ENCODE measurements around the gene ZNF622. TPM values are rescaled to one million over a fixed set of nuclear protein-coding genes. Genes with fewer than 3 reads are reported as not detected.

ZNF622 gene
- total RNA-seq, 3 donors from 2014 or later (not counting 1 experiment from before 2014, with no cell fraction given) = 36.3 to 45.9 (median 42.9) TPM

DNA sequence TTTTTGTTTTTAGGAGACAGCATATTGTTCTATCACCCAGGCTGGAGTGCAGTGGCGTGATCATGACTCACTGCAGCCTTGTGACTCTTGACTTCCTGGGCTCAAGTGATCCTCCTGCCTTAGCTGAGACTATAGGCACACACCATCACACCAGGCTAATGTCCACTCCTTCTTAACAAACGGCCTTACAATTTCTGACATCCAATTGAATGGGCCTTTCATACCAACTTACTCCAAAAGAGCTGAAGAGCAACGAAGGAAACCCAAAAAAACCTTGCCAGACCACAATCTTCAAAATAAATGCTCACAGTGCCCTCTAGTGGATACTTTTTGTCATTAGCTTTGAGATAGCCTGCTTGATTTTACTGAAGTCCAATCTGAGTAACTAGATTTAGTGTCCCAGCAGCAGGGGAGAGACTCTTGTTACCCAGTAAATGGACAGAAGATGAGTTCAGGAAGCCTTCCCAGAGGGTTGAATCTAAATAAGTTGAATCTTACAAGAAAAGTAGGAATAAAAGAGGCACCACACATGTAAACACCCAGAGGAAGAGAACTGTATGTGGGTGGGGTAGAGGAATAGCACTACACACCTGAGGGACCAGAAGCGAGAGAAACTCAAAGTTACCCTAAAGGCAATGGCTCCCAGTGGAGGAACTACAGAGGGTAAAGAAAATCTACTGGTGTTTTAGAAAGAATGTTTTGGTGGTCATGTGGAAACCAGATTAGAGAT, 9.3 kb downstream of the ZNF622 start:
- Mint-ChIP-seq H3K36me3 (peaks cover 34% of the 10 kb centered on the region), H3K4me3 (peak overlapping the region; percentile 62), H3K4me1 (peaks cover 67 to 69% of the 10 kb centered on the region in 2 donors), H3K27ac (peak overlapping the region; percentile 88 to 96), H3K27me3 (ENCODE audit: low read depth in 2 of 2) (no peaks in the 10 kb centered on the region), H3K9me3 (no peaks in the 10 kb centered on the region)
- TF ChIP-seq, protein P1, sequence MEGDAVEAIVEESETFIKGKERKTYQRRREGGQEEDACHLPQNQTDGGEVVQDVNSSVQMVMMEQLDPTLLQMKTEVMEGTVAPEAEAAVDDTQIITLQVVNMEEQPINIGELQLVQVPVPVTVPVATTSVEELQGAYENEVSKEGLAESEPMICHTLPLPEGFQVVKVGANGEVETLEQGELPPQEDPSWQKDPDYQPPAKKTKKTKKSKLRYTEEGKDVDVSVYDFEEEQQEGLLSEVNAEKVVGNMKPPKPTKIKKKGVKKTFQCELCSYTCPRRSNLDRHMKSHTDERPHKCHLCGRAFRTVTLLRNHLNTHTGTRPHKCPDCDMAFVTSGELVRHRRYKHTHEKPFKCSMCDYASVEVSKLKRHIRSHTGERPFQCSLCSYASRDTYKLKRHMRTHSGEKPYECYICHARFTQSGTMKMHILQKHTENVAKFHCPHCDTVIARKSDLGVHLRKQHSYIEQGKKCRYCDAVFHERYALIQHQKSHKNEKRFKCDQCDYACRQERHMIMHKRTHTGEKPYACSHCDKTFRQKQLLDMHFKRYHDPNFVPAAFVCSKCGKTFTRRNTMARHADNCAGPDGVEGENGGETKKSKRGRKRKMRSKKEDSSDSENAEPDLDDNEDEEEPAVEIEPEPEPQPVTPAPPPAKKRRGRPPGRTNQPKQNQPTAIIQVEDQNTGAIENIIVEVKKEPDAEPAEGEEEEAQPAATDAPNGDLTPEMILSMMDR (IDR thresholded peaks at IDR 0.05) = peak; percentile 79
- 36% methylated on average over 4 of the region's 4 CpGs for WGBS (ENCODE audit: insufficient coverage)
- Histone ChIP-seq H3K36me3 (ENCODE audit: control insufficient read depth, insufficient read depth, low read length) (peaks cover 82% of the 10 kb centered on the region), H3K27ac (ENCODE audit: low read length) (peak overlapping the region; percentile 2), H3K27me3 (ENCODE audit: control insufficient read depth, insufficient read depth, low read length) (no peaks in the 10 kb centered on the region), H3K4me1 (ENCODE audit: control insufficient read depth, insufficient read depth, low read length) (peaks cover 6% of the 10 kb centered on the region), H3K4me3 (ENCODE audit: low read length) (no peak overlapping the region), H3K9me3 (ENCODE audit: control insufficient read depth, insufficient read depth, low read length) (no peaks in the 10 kb centered on the region)
- DNase-seq (peak; percentile 42 to 83), ATAC-seq (peak; percentile 82 to 91 (median 82))
- intact Hi-C loops (cut with micrococcal nuclease) = loop anchor here (5.0 kb wide), 1 partner anchor 1349 kb away; no protein-coding TSS in a partner anchor

DNA sequence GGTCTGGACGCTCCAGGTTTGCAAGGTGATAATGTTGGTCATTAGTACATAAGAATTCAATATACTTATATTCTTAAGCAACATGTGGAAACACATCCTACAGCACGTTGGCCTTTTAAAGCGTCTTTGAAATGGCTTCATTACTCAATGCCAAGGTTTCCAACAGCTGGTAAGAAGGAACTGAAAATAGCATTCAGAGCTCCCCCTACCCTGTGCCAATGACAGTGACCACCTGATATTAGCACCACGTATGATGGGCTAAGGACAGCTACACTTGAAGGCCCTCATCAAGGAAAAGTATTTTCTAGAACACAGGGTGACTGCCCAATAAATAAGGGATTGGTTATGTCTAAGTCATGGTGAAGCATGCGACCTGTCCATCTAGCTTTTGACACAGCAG, 9.9 kb downstream of the ZNF622 start:
- peak in 1 of 3 donors; percentile 8 for ATAC-seq
- H3K9me3 ChIP-seq (ENCODE audit: control insufficient read depth, insufficient read depth, low read length) = no peaks in the 10 kb centered on the region
- Mint-ChIP-seq H3K4me3 (peak overlapping the region; percentile 62), H3K9me3 (no peaks in the 10 kb centered on the region), H3K36me3 (peaks cover 29% of the 10 kb centered on the region), H3K27me3 (ENCODE audit: low read depth in 2 of 2) (no peaks in the 10 kb centered on the region), H3K4me1 (peaks cover 61 to 63% of the 10 kb centered on the region in 2 donors), H3K27ac (peak overlapping the region; percentile 88 to 96)
- H3K4me3 ChIP-seq (ENCODE audit: low read length) = no peak overlapping the region
- TF ChIP-seq, protein P1 (IDR thresholded peaks at IDR 0.05) = no peak
- H3K27me3 ChIP-seq (ENCODE audit: control insufficient read depth, insufficient read depth, low read length) = no peaks in the 10 kb centered on the region
- peaks cover 83% of the 10 kb centered on the region for H3K36me3 ChIP-seq (ENCODE audit: control insufficient read depth, insufficient read depth, low read length)
- intact Hi-C loops (cut with micrococcal nuclease) = loop anchor here (5.0 kb wide), 1 partner anchor 1348 kb away; no protein-coding TSS in a partner anchor
- no peak for DNase-seq
- 80% methylated on average over 5 of the region's 5 CpGs for WGBS (ENCODE audit: insufficient coverage)
- H3K4me1 ChIP-seq (ENCODE audit: control insufficient read depth, insufficient read depth, low read length) = peaks cover 6% of the 10 kb centered on the region
- peak overlapping the region; percentile 2 for H3K27ac ChIP-seq (ENCODE audit: low read length)

DNA sequence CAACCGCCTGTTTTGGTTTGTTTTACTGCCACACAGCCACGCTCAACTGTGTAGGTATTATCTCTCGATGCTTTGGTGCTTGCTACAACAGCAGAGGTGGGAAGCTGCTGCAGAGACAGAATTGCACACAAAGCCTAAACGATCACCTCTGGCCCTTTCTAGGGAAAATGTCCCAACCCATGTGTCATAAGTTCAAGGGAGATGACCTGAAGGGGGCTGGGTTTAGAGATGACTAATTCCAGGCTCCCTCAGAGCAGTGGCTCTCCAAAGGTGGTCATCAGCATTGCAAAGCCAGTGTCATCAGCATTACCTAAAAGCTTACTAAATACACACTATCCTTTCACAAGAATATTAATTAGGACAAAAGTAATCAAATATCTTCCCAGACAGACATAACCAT, 10.9 kb downstream of the ZNF622 start:
- no peak for ATAC-seq
- H3K27ac ChIP-seq (ENCODE audit: low read length) = no peak overlapping the region
- no peak overlapping the region for H3K4me3 Mint-ChIP-seq
- intact Hi-C loops (cut with micrococcal nuclease) = loop anchor here (5.0 kb wide), 1 partner anchor 1347 kb away; no protein-coding TSS in a partner anchor
- H3K4me3 ChIP-seq (ENCODE audit: low read length) = no peak overlapping the region
- TF ChIP-seq, protein P1 (IDR thresholded peaks at IDR 0.05) = no peak
- no peaks in the 10 kb centered on the region for H3K27me3 ChIP-seq (ENCODE audit: control insufficient read depth, insufficient read depth, low read length)
- no peaks in the 10 kb centered on the region for H3K9me3 ChIP-seq (ENCODE audit: control insufficient read depth, insufficient read depth, low read length)
- 97% methylated on average over 4 of the region's 4 CpGs for WGBS (ENCODE audit: insufficient coverage)
- peaks cover 6% of the 10 kb centered on the region for H3K4me1 ChIP-seq (ENCODE audit: control insufficient read depth, insufficient read depth, low read length)
- H3K9me3 Mint-ChIP-seq = no peaks in the 10 kb centered on the region
- no peak for DNase-seq
- peaks cover 51 to 54% of the 10 kb centered on the region in 2 donors for H3K4me1 Mint-ChIP-seq
- no peaks in the 10 kb centered on the region for H3K27me3 Mint-ChIP-seq (ENCODE audit: low read depth in 2 of 2)
- peaks cover 83% of the 10 kb centered on the region for H3K36me3 ChIP-seq (ENCODE audit: control insufficient read depth, insufficient read depth, low read length)
- peak overlapping the region; percentile 88 to 96 for H3K27ac Mint-ChIP-seq
- H3K36me3 Mint-ChIP-seq = peaks cover 28% of the 10 kb centered on the region
